NCI-H446 treated with DMSO at 0.1 percent for 48 hours (cell line): Measurements from ENCODE around the gene ACTC1.

ENCODE experiments used
- DNase-seq: peaks from one replicate; lab custom pipeline; 2025; lab: John Stamatoyannopoulos, UW

Gene ACTC1

DNA sequence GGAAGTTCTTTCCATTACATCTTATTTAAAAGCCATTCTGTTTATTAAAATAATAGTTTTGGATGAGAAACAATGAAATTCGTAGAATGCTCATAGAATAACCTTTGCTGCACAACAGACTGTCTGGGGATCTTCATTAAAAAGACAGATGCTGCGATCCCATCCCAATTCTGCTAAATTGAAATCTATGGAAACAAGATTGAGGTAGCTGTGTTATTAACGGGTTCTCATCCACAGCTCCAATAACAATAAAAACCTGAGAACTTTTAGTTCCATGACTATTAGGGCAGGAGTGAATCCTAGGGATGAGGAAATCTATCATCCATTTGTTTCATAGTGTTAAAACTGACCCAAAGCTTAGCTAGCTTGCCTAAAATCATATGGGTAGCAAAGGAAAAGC is 38.1 kb downstream of the ACTC1 start:
- no peak for DNase-seq

DNA sequence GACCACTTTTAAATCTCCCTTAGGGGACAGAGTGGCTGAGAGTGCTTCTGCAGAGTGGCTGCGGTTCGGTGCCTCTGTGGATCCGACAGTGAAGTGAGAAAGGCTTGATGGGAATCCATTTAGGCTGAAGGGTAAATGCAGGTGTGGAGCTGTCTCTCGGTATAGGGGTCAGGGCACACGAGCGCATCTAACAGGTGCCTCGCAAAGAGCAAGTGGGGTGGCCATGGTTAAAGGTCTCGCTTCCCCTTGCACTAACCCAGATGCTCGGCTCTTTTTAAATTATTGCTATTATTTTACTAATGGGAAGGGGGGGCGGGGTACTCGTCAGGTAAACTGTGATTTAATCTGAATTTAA is 40.0 kb downstream of the ACTC1 start:
- no peak for DNase-seq

DNA sequence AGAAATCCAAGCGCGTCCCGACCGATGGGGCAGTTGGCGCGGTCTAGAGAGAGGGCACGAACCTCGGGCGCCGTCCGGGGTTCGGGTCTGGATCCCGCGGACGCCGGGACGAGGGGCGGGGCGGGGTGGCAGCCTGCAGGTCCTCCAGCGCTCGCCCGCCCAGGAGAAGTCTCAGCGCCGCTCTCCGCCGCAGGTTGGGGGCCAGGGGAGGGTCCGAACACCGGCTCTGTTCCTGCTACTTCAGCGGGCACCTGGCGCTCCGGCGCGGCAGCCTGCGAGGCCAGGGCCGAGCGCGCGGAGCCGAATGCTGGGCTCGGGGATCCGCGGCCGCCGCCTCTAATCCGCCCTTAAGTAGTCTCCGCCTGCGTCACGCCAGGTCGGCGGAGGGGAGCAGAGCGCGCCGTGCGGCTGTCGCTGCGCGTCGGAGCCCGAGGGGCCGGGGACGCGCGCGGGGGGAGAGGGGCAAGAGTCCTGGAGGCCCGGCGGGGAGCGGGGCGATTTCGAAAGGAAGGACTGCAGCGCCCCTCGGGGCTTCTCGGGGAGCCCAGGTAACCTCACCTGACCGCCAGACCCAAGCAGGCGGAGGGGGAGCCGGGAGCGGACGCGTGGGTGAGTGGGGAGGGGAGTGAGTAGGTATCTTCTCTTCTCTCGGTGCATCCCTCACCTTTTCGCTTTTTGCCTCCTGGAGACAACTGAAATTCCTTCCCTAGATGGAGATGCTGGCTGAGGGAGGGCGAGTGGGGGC is 40.5 kb downstream of the ACTC1 start, which contains the start of gene GJD2:
Gene GJD2 (minus strand): TSS at position 325 of the 745 bp plus-strand sequence. CDS start 510 bp downstream, outside the sequence.
- DNase-seq = no peak

- DNase-seq = no peak
Observed at GRCh38 chr15:34754171-34754601, 41.2 kb downstream of the ACTC1 start.

DNA sequence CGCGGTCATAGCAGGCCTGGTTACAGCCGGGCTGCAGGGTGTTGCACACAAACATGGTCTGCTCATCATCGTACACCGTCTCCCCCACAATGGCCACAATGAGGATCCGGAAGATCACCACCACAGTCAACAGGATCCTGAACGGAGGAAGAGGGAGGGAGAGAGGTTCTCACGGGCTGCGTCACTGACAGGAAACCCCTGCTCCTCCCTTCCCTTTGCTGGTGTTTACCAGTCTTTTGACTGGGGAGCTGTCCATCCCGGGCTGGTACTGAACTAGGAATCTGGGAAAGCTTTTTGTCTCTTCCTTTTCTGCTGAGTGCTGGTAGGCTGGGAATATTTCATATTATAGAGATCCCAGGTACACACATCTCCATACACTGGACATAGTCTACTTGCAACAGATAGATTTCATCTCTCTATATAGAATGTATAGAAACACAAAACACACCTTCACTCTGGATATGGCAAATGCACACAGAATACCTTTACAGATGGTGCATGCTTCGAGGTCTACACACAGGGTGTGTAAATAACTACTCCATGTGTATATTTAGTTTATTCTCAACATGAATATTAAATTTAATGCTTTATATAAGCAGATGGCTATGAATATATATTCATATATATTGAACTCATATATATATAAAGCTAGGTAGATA is 42.0 kb downstream of the ACTC1 start:
- no peak for DNase-seq

DNA sequence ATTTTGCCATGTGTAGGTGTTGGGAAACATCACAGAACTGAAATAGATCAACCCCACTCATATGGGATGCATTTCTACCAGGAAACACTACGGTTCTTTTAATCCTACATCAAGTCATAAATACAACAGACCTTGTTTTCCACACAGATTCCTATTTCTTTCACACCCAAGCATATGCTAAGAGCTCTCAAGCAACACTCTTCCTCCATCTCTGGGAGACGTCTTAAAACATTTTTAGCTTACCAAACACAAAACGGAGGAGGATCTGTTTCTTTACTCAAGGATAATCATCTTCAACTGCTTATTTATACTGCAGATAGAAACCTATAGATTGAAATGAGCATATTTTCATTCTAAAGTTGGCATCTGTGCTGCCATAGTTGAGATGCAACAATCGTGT is 45.7 kb downstream of the ACTC1 start:
- no peak for DNase-seq
